HCT116 (cell line): Measurements from ENCODE around the gene SH3GL3. TPM values are rescaled to one million over a fixed set of nuclear protein-coding genes. Genes with fewer than 3 reads are reported as not detected.

ENCODE experiments used
- ATAC-seq: fragments of 200-7000 bp; cut with Tn5 transposase; 2 replicates; pipeline ENCODE4 v1.9.1; 2020; ENCODE audit warnings: mild to moderate bottlenecking, moderate library complexity
- BruUV-seq: library from RNA; stranded (reverse); fragments of 400-500 nt; replicated peaks from 2 replicates; lab custom pipeline; 2021; lab: Mats Ljungman, UMichigan
- CTCF ChIA-PET: fragments of 300-600 bp; sonication (Branson Sonifier 250); formaldehyde crosslinking; loops from one replicate; lab custom pipeline; 2021; ENCODE audit warnings: antibody characterized with exemption; lab: Charles Lee
- POLR2A ChIA-PET: fragments of 300-600, 350-600 bp; sonication (Branson Sonifier 250); formaldehyde crosslinking; loops from one replicate; lab custom pipeline; 2021; ENCODE audit warnings: antibody characterized with exemption; lab: Charles Lee
- RAD21 ChIA-PET, 2 experiments: fragments of 300-600 bp; sonication (Branson Sonifier 250); formaldehyde crosslinking; loops; one replicate each; lab custom pipeline; 2023; ENCODE audit warnings: low total read pairs in 2 of 2; ENCODE audit not compliant: uncharacterized antibody in 2 of 2, unreplicated experiment in 2 of 2, low non-redundant PET in 1 of 2; lab: Charles Lee
- DNase-seq: peaks from one replicate; pipeline ENCODE4 v3.0.0-alpha.2; 2010; ENCODE audit warnings: low read depth, low spot score
- H2AFZ ChIP-seq: fragments of 200-600 bp; shearing (Covaris generic), sonication (generic); 2 replicates; pipeline ENCODE4 v1.6.1; 2017; ENCODE audit warnings: low read depth, mixed run types, mixed read lengths, antibody characterized with exemption, low read length; ENCODE audit not compliant: poor library complexity, severe bottlenecking
- H3K27ac ChIP-seq: 2 replicates; pipeline ENCODE4 v1.5.1; 2012; ENCODE audit warnings: low read depth, low read length
- H3K27me3 ChIP-seq: fragments of 200-600 bp; sonication (generic); 2 replicates; pipeline ENCODE4 v1.6.1; 2016; ENCODE audit warnings: mixed run types, low read length, mixed read lengths; ENCODE audit not compliant: insufficient read depth
- H3K36me3 ChIP-seq, 2 experiments: fragments of 200-500 bp in 1 of 2; fragments of 200-600 bp in 1 of 2; sonication (Bioruptor generic) in 1 of 2; sonication (generic) in 1 of 2; 2 replicates each; pipeline versions ENCODE4 v1.5.1 to v1.6.1; 2014 to 2016; ENCODE audit warnings: low read length in 2 of 2, inconsistent platforms in 1 of 2, mixed read lengths in 1 of 2, mixed run types in 1 of 2; ENCODE audit not compliant: insufficient read depth in 2 of 2, control insufficient read depth in 1 of 2
- H3K4me1 ChIP-seq, 2 experiments: fragments of 200-600 bp in 1 of 2; sonication (generic) in 1 of 2; 2 replicates each; pipeline versions ENCODE4 v1.5.1 to v1.6.1; 2012 to 2017; ENCODE audit warnings: low read length in 2 of 2, inconsistent platforms in 1 of 2, mild to moderate bottlenecking in 1 of 2, mixed read lengths in 1 of 2, mixed run types in 1 of 2, moderate library complexity in 1 of 2; ENCODE audit not compliant: insufficient read depth in 2 of 2, control insufficient read depth in 1 of 2
- H3K4me2 ChIP-seq: fragments of 200-600 bp; sonication (generic); 2 replicates; pipeline ENCODE4 v1.6.1; 2017; ENCODE audit warnings: mixed run types, low read length, mixed read lengths
- H3K4me3 ChIP-seq, 2 experiments: fragments of 200-600 bp in 1 of 2; sonication (generic) in 1 of 2; replicated peaks in 1 of 2; 2 replicates each; pipeline ENCODE4 v1.5.1; 2011 to 2016; ENCODE audit warnings: low read length in 2 of 2, control low read depth in 1 of 2, low read depth in 1 of 2, mild to moderate bottlenecking in 1 of 2, mixed read lengths in 1 of 2, mixed run types in 1 of 2
- H3K79me2 ChIP-seq: fragments of 200-600 bp; sonication (generic); 2 replicates; pipeline ENCODE4 v1.6.1; 2017; ENCODE audit warnings: mild to moderate bottlenecking, mixed run types, low read length, moderate library complexity, mixed read lengths; ENCODE audit not compliant: insufficient read depth
- H3K9ac ChIP-seq: fragments of 200-600 bp; sonication (generic); 2 replicates; pipeline ENCODE4 v1.6.1; 2016; ENCODE audit warnings: low read length, mixed read lengths
- H3K9me2 ChIP-seq: fragments of 200-600 bp; sonication (generic), shearing (Covaris generic); 2 replicates; pipeline ENCODE4 v1.6.1; 2017; ENCODE audit warnings: mixed run types, mild to moderate bottlenecking, moderate library complexity; ENCODE audit not compliant: insufficient read depth
- H3K9me3 ChIP-seq, 2 experiments: fragments of 200-500 bp in 1 of 2; fragments of 200-600 bp in 1 of 2; sonication (Bioruptor generic) in 1 of 2; sonication (generic) in 1 of 2; 2 replicates each; pipeline ENCODE4 v1.6.1; 2014 to 2017; ENCODE audit warnings: low read length in 2 of 2, mixed read lengths in 2 of 2, inconsistent platforms in 1 of 2, low read depth in 1 of 2, mild to moderate bottlenecking in 1 of 2, mixed run types in 1 of 2, moderate library complexity in 1 of 2; ENCODE audit not compliant: control insufficient read depth in 1 of 2, insufficient read depth in 1 of 2
- H4K20me1 ChIP-seq: fragments of 200-600 bp; sonication (generic), shearing (Covaris generic); 2 replicates; pipeline ENCODE4 v1.6.1; 2017; ENCODE audit warnings: mixed run types, mild to moderate bottlenecking, moderate library complexity; ENCODE audit not compliant: insufficient read depth
- CBX3 ChIP-seq: IDR thresholded peaks from 2 replicates; pipeline ENCODE4 v1.6.1; 2012; ENCODE audit warnings: low read depth
- CEBPB ChIP-seq: IDR thresholded peaks from 2 replicates; pipeline ENCODE4 v1.6.1; 2012; ENCODE audit warnings: low read depth
- EGR1 ChIP-seq: IDR thresholded peaks from 2 replicates; pipeline ENCODE4 v1.6.1; 2012; ENCODE audit warnings: low read depth
- EZH2 ChIP-seq: fragments of 200-600 bp; sonication (generic); IDR thresholded peaks from 2 replicates; pipeline ENCODE4 v1.6.1; 2017; ENCODE audit warnings: antibody characterized with exemption, mixed run types
- EZH2phosphoT487 ChIP-seq: fragments of 200-600 bp; IDR thresholded peaks from 2 replicates; pipeline ENCODE4 v1.6.1; 2018; ENCODE audit warnings: antibody characterized with exemption, borderline replicate concordance
- FOSL1 ChIP-seq: IDR thresholded peaks from 2 replicates; pipeline ENCODE4 v1.6.1; 2012; ENCODE audit warnings: low read depth
- POLR2A ChIP-seq: IDR thresholded peaks from 2 replicates; pipeline ENCODE4 v1.7.0; 2011; ENCODE audit warnings: borderline replicate concordance; ENCODE audit not compliant: insufficient read depth, insufficient read length; ENCODE audit errors: extremely low read depth
- POLR2AphosphoS5 ChIP-seq: IDR thresholded peaks from 2 replicates; pipeline ENCODE4 v1.6.1; 2011; ENCODE audit warnings: mild to moderate bottlenecking, low read depth, low read length, moderate library complexity
- SIN3A ChIP-seq: IDR thresholded peaks from 2 replicates; pipeline ENCODE4 v1.6.1; 2012; ENCODE audit warnings: low read depth
- SRF ChIP-seq: IDR thresholded peaks from 2 replicates; pipeline ENCODE4 v1.6.1; 2012; ENCODE audit warnings: low read depth
- TCF7L2 ChIP-seq: IDR thresholded peaks from 2 replicates; pipeline ENCODE4 v1.7.0; 2011; ENCODE audit warnings: borderline replicate concordance, inconsistent platforms; ENCODE audit not compliant: insufficient read depth, insufficient read length; ENCODE audit errors: extremely low read depth
- YY1 ChIP-seq: IDR thresholded peaks from 2 replicates; pipeline ENCODE4 v1.6.1; 2011; ENCODE audit warnings: low read length, low read depth, moderate library complexity, mild to moderate bottlenecking; ENCODE audit not compliant: insufficient replicate concordance; ENCODE audit errors: extremely low read depth
- ZNF274 ChIP-seq: fragments of 200-500 bp; sonication (Bioruptor generic); IDR thresholded peaks from 2 replicates; pipeline ENCODE4 v1.6.1; 2014; ENCODE audit warnings: mild to moderate bottlenecking, low read depth, low read length, inconsistent platforms
- intact Hi-C: fragments of 100-400 bp; cut with micrococcal nuclease; formaldehyde crosslinking; loops from 2 replicates; pipeline ENCODE4 v1.10.0; 2022
- total RNA-seq: library from RNA; stranded (reverse); gene quantifications from one replicate; pipeline ENCODE4 v1.2.1, GENCODE V29; 2021; ENCODE audit not compliant: unreplicated experiment
- TF ChIP-seq, protein P1 (sequence below): IDR thresholded peaks from 2 replicates; pipeline ENCODE4 v1.6.1; 2012
- TF ChIP-seq, protein P2 (sequence below): IDR thresholded peaks from 2 replicates; pipeline ENCODE4 v1.6.1; 2012

SH3GL3 gene
- total RNA-seq, 1 experiment from 2014 or later, result 1.3 TPM

DNA sequence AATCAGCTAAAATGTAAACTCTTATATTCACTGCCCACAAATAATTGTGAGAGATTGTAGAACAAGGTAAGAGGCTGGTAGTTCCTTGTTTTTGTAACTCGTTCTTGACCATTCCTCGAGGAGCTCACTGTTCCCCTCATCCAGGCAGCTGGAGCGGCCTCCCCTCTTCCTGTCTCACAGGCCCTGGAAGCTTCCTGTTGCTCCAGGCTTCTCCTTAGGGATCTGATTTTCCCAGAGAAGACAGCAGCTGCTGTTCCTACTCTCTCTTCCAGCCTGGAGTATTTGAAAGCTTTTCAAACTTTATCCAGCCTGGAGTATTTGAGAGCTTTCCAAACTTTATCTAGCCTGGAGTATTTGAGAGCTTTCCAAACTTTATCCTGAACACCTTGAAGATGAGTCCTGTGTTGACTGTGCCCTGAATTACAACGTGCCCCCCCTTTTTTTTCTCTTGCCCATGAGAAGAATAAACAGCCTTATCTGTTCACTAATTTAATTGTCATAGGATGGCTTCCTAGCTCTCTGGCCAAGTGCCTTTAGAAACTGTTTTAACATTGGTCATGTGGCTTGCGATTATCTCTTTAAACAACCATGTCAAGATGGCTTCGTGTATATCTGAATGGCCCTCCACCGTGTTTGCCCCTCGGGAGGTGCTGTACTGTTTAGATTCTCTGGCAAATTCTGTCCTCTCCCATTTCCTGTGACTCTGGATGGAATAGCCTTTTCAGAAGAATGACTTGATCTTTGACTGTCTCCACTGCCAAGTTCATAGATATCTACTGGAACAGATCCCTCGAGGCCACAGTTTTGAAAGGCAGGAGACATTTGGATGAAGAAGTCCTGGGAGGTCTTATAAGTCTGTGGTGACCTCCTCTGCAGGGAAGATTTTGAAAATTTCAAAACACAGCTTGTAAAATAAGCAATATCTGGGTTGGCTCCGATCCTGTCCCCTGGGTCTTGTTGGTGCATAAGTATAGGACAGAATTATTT is 211.6 kb downstream of the SH3GL3 start:
- ATAC-seq, result no peak
- no TSS peak for BruUV-seq
- Histone ChIP-seq H3K9ac (no peak overlapping the region), H3K4me2 (no peak overlapping the region), H3K36me3 (no peaks in the 10 kb centered on the region), H3K9me2 (no peaks in the 10 kb centered on the region), H4K20me1 (no peaks in the 10 kb centered on the region), H3K4me1 (no peaks in the 10 kb centered on the region), H3K27ac (no peak overlapping the region), H3K9me3 (no peaks in the 10 kb centered on the region), H3K4me3 (no peak overlapping the region), H2AFZ (no peak overlapping the region), H3K79me2 (no peaks in the 10 kb centered on the region), H3K27me3 (peaks cover 4% of the 10 kb centered on the region; the same call in 1 of the 2 replicates)
- no peak for DNase-seq
- POLR2A ChIA-PET, result no interaction called here
- CTCF ChIA-PET, result interaction anchor here (1.9 to 2.9 kb wide), 2 partner anchors 15 to 376 kb away, joined by 4 to 17 read pairs; no protein-coding TSS in a partner anchor
- RAD21 ChIA-PET, result no interaction called here
- intact Hi-C loops, result no loop called here
- TF ChIP-seq ZNF274 (no peak), TCF7L2 (no peak)
- TF ChIP-seq, protein P1, sequence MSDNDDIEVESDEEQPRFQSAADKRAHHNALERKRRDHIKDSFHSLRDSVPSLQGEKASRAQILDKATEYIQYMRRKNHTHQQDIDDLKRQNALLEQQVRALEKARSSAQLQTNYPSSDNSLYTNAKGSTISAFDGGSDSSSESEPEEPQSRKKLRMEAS, result no peak

DNA sequence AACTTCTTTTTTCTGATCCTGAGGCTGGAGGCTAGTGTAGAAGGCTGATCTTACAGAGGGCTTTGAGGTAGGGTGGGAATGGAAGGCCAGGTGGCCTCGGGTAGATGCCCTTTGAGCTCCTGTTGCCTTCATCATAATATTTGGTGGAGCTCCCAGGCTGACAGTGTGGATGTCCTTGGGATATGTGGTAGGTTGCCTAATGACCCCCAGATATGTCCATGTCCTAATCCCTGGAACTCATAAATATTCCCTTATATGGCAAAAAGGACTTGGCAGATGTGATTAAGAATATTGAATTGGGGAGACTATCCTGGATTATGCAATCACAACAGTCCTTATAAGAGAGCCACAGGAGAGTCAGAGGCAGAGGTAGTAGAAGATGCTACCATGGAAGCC is 212.3 kb downstream of the SH3GL3 start:
- no peaks in the 10 kb centered on the region for H3K36me3 ChIP-seq
- H3K9me3 ChIP-seq, result no peaks in the 10 kb centered on the region
- TF ChIP-seq POLR2A (no peak), EGR1 (no peak), YY1 (no peak), FOSL1 (no peak), SRF (no peak), EZH2 (no peak), POLR2AphosphoS5 (no peak), EZH2phosphoT487 (no peak), SIN3A (no peak), CBX3 (no peak), CEBPB (no peak), ZNF274 (no peak)
- TF ChIP-seq, protein P2, sequence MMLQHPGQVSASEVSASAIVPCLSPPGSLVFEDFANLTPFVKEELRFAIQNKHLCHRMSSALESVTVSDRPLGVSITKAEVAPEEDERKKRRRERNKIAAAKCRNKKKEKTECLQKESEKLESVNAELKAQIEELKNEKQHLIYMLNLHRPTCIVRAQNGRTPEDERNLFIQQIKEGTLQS, result no peak
- TF ChIP-seq, protein P1, result no peak
- intact Hi-C loops, result no loop called here
- no TSS peak for BruUV-seq
- H3K9ac ChIP-seq, result no peak overlapping the region
- no peak overlapping the region for H3K27ac ChIP-seq
- DNase-seq (no peak), ATAC-seq (no peak)
- H3K4me2 ChIP-seq, result no peak overlapping the region
- no peak overlapping the region for H2AFZ ChIP-seq
- H3K27me3 ChIP-seq, result peaks cover 11% of the 10 kb centered on the region; the same call in 1 of the 2 replicates
- CTCF ChIA-PET, result interaction anchor here (2.9 kb wide), 1 partner anchor 376 kb away, joined by 17 read pairs; no protein-coding TSS in a partner anchor
- H3K4me1 ChIP-seq, result no peaks in the 10 kb centered on the region
- POLR2A ChIA-PET, result no interaction called here
- H3K9me2 ChIP-seq, result no peaks in the 10 kb centered on the region
- H3K4me3 ChIP-seq, result no peak overlapping the region
- no peaks in the 10 kb centered on the region for H4K20me1 ChIP-seq
- RAD21 ChIA-PET, result no interaction called here
- H3K79me2 ChIP-seq, result no peaks in the 10 kb centered on the region
